ENCODE data around the gene DAZAP1.

The DAZAP1 gene

DNA sequence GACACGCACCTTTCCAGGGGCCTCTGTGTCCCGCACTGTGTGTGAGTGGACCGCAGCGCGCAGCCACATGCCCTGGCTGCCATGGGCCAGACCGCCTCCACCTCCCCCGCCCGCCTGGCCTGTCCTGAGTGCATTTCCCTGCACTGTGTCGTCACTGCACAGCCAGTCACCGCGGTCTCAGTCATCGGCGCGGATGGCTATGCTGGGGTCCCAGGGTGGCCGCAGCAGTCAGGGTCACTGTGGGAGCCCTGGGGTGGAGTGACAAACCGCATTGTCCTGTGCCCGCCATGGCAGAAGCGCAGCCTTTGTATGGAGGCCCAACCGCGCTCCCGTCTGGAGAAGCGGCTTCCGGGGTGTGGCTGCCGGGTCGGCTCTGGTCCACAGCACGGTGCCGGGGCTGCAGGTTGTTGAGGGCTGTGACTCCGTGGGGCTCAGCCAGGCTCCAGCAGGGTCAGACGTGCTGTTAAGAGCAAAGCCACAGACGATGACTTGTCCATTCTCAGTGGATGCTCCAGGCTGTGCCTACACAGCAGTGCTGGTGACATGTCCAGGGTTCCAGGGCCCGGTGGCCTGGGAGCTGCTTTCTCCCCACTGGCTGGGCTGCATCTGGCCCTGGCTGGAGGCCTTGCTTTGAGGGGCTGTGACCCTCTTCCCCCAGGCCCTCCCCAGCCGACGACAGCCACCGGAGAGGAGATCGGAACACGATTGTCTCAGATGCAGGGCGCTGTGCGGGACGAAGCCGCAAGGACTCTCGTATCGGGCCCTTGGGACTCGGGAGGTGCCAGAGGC is 30.0 kb upstream of the DAZAP1 start:
- Histone ChIP-seq H2AFZ (ENCODE audit: low read depth, low read length, severe bottlenecking) (no peak overlapping the region), H3K4me2 (ENCODE audit: low read depth, low read length, poor library complexity, severe bottlenecking) (no peak overlapping the region), H3K36me3 (ENCODE audit: low read length) (no peaks in the 10 kb centered on the region), H3K9ac (ENCODE audit: low read length) (no peak overlapping the region), H3K9me3 (ENCODE audit: insufficient read depth, low read length) (no peaks in the 10 kb centered on the region), H3K27ac (ENCODE audit: low read depth, low read length) (no peak overlapping the region), H3K4me3 (ENCODE audit: insufficient read depth, low read length, poor library complexity, severe bottlenecking) (no peak overlapping the region), H3K79me2 (ENCODE audit: insufficient read depth, low read length) (no peaks in the 10 kb centered on the region), H3F3A (ENCODE audit: insufficient read depth) (no peaks in the 10 kb centered on the region), H3K9me2 (replicated peaks; ENCODE audit: insufficient read depth, low read length) (no peaks in the 10 kb centered on the region), H3K27me3 (ENCODE audit: low read length) (no peaks in the 10 kb centered on the region), H4K20me1 (ENCODE audit: low read depth, low read length) (no peaks in the 10 kb centered on the region)
- no peak for TF ChIP-seq EZH2phosphoT487 (conservative IDR thresholded peaks at IDR 0.05; ENCODE audit: low read length)
- TF ChIP-seq, protein P1, sequence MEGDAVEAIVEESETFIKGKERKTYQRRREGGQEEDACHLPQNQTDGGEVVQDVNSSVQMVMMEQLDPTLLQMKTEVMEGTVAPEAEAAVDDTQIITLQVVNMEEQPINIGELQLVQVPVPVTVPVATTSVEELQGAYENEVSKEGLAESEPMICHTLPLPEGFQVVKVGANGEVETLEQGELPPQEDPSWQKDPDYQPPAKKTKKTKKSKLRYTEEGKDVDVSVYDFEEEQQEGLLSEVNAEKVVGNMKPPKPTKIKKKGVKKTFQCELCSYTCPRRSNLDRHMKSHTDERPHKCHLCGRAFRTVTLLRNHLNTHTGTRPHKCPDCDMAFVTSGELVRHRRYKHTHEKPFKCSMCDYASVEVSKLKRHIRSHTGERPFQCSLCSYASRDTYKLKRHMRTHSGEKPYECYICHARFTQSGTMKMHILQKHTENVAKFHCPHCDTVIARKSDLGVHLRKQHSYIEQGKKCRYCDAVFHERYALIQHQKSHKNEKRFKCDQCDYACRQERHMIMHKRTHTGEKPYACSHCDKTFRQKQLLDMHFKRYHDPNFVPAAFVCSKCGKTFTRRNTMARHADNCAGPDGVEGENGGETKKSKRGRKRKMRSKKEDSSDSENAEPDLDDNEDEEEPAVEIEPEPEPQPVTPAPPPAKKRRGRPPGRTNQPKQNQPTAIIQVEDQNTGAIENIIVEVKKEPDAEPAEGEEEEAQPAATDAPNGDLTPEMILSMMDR (IDR thresholded peaks at IDR 0.05; ENCODE audit: insufficient read depth, low read length, poor library complexity, severe bottlenecking): no peak

DNA sequence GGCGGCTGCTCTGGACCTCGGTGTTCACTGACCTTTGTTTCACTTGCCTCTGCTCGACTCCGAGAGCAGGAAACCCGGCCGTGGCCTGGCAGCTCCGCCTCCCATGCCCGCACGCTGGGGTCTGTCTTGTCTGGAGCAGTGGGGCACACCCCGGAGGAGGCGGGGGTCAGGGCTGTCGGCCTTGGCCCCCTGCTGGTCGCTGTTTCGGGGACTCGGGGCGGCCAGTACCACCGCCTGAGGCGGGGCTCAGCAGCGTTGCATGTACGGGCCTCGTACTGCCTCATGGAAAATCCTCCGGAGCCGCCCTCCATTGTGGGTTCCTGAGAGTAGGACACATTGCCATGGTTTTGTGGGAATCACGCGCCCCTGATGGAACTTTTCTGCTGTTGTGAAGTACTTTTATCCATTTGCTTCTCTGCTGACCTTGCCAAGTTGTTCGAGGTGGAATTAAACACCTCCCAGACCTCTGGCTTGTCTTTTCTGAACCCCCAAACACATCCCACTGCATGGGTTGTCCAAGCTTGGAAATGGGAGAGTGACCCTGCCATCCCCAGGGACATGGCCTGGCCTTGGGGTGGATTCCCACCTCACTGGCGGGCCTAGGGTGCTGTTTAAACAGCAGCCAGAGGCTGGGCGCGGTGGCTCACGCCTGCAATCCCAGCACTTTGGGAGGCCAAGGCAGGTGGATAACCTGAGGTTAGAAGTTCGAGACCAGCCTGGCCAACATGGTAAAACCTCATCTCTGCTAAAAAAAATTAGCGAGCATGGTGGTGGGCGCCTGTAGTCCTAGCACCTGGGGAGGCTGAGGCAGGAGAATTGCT is 29.2 kb upstream of the DAZAP1 start:
- H3F3A ChIP-seq (ENCODE audit: insufficient read depth): no peaks in the 10 kb centered on the region
- no peak overlapping the region for H3K4me2 ChIP-seq (ENCODE audit: low read depth, low read length, poor library complexity, severe bottlenecking)
- TF ChIP-seq, protein P1 (IDR thresholded peaks at IDR 0.05; ENCODE audit: insufficient read depth, low read length, poor library complexity, severe bottlenecking): no peak
- TF ChIP-seq EZH2phosphoT487 (conservative IDR thresholded peaks at IDR 0.05; ENCODE audit: low read length): no peak
- no peaks in the 10 kb centered on the region for H3K27me3 ChIP-seq (ENCODE audit: low read length)
- H3K27ac ChIP-seq (ENCODE audit: low read depth, low read length): no peak overlapping the region
- H3K9me2 ChIP-seq (replicated peaks; ENCODE audit: insufficient read depth, low read length): no peaks in the 10 kb centered on the region
- no peak overlapping the region for H2AFZ ChIP-seq (ENCODE audit: low read depth, low read length, severe bottlenecking)
- no peaks in the 10 kb centered on the region for H3K9me3 ChIP-seq (ENCODE audit: insufficient read depth, low read length)
- H4K20me1 ChIP-seq (ENCODE audit: low read depth, low read length): no peaks in the 10 kb centered on the region
- H3K4me3 ChIP-seq (ENCODE audit: insufficient read depth, low read length, poor library complexity, severe bottlenecking): no peak overlapping the region
- H3K79me2 ChIP-seq (ENCODE audit: insufficient read depth, low read length): no peaks in the 10 kb centered on the region
- H3K36me3 ChIP-seq (ENCODE audit: low read length): no peaks in the 10 kb centered on the region
- H3K9ac ChIP-seq (ENCODE audit: low read length): no peak overlapping the region

DNA sequence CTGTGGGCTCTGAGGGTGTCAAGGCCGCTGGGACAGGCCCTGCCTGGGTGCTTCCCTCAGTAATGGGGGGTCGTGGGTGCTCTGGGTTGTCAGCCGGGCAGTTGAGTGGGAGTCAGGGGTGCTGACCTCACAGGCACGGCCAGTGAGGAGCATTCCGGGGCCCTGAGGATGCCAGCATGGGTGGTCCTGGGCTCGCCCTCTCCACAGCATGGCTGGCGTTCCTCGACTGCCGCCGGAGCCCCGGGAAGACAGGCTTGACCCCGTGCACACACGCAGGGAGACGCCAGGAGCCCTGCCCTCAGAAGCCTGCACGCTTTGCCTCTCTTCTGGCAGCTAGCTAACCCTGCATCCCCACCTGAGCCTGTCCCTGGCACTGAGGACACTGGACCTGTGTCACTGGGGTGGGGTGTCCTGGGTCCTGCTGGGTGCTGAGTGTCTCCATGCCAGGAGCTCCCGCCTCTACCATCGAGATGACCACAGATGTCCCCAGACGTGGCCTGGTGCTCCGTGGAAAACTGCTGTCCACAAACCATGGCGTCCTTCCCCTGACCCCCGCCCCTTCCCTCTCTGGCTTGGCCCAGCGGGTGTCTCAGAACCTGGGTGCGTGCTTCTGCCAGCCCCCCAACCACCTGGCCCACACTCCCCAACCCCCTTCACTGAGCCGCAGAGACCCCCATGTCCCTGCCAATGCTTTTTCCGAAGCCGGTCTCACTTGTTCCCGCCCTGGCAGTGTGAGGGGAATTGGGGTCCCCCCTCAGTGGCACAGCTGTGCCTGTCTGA is 28.1 kb upstream of the DAZAP1 start:
- Histone ChIP-seq H4K20me1 (ENCODE audit: low read depth, low read length) (no peaks in the 10 kb centered on the region), H3K27ac (ENCODE audit: low read depth, low read length) (no peak overlapping the region), H3K9me3 (ENCODE audit: insufficient read depth, low read length) (no peaks in the 10 kb centered on the region), H3K27me3 (ENCODE audit: low read length) (no peaks in the 10 kb centered on the region), H3K36me3 (ENCODE audit: low read length) (no peaks in the 10 kb centered on the region), H3K9ac (ENCODE audit: low read length) (no peak overlapping the region), H3K4me2 (ENCODE audit: low read depth, low read length, poor library complexity, severe bottlenecking) (no peak overlapping the region), H3K4me3 (ENCODE audit: insufficient read depth, low read length, poor library complexity, severe bottlenecking) (no peak overlapping the region), H3F3A (ENCODE audit: insufficient read depth) (no peaks in the 10 kb centered on the region), H2AFZ (ENCODE audit: low read depth, low read length, severe bottlenecking) (no peak overlapping the region), H3K9me2 (replicated peaks; ENCODE audit: insufficient read depth, low read length) (no peaks in the 10 kb centered on the region), H3K79me2 (ENCODE audit: insufficient read depth, low read length) (peaks cover 5% of the 10 kb centered on the region)
- no peak for TF ChIP-seq EZH2phosphoT487 (conservative IDR thresholded peaks at IDR 0.05; ENCODE audit: low read length)
- TF ChIP-seq, protein P1 (IDR thresholded peaks at IDR 0.05; ENCODE audit: insufficient read depth, low read length, poor library complexity, severe bottlenecking): no peak
